Activated CD8-positive, alpha-beta memory T cell treated with anti-CD3 and anti-CD28 coated beads, Interleukin-2, amount 50 U/mL, for 24 hours (primary cell): Measurements from ENCODE around the gene CRHR1.
"Not testable (repeated sequence)": the region's sequence is repeated elsewhere in the genome, so short reads cannot be mapped to it uniquely, and the experiment has no call there.

Source experiments
- DNase-seq: peaks from one replicate; pipeline ENCODE4 v3.0.0-alpha.2; 2020; ENCODE audit errors: extremely low read depth

Gene CRHR1

DNA sequence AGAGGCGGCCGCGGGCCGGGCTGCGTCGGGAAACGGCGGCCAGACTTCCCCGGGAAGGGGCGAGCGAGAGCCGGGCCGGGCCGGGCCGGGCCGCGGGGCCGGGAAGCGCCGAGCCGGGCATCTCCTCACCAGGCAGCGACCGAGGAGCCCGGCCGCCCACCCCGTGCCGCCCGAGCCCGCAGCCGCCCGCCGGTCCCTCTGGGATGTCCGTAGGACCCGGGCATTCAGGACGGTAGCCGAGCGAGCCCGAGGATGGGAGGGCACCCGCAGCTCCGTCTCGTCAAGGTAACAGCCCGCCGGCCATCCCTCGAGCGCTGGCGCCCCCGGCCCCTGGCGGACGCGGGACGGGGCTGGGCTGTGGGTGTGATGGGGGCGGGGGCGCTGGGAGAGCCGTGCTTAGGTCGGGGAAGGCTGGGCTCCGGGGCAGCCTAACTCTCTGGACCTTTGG lies at the start of gene CRHR1:
Gene CRHR1, plus strand, starts transcription at position 28 of the 448 bp plus-strand sequence. Its CDS starts 225 bp downstream, at position 253.
- DNase-seq = no peak

DNA sequence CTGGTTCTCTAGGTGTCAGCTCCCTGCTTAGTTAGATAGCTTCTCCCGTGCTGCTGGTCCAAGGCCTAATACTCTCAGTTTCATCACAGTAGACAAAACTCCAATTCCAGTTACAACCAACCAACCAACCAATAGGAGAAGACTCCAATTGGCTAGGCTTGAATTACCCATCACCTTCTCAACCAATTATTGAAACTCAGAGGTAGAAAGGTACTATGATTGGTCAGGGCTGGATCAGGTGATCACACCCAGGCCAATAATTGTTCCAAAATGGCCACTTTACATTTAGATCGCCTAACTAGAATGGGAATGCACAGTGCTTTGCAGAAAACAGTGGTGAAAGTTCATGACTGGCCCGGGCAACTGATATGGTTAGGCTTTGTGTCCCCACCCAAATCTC lies 49.5 kb upstream of the CRHR1 start:
- no peak for DNase-seq

GRCh38 chr17:45735488-45735887 lies 48.6 kb upstream of the CRHR1 start:
- no peak for DNase-seq

DNA sequence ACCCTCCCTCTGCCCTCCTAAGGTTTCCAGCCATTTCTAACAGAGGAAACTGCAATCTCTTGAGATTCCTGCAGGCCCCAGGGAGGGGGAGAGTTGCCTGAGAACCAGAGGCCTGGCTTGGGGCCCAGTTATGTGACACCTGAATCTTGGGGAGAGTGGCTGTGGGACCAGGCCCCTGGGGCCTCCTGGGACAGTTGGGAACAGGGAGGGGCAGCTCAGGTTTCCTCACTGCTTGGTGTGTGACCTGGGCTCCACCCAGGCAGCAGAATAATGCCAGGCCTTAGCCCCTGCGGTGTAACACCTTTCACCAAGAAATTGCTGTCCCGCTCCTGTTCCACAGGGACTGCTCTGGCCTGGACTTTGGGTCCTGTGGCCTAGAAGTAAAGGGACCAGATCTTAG lies 44.3 kb upstream of the CRHR1 start:
- DNase-seq = no peak

GRCh38 chr17:45740553-45741330 lies 43.4 kb upstream of the CRHR1 start:
- DNase-seq = no peak

DNA sequence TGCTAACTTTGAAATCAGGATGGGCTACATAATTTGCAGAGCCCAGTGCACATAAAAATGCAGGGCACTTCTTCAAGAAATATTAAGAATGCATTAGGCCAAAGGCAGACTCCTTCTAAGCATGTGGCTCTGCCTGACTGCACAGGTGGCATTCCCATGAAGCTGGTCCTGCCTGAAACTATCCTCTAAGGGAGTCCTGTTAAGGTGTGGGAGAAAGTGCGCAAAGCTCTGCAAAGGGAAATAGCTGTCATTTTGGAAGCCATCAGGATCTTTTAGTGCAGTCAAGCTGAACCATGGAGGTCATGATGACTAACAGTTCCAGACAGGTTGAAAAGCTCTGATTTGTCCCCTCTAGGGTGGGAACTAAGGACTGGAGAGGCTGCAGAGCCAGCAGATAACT lies 41.9 kb upstream of the CRHR1 start:
- DNase-seq = no peak

GRCh38 chr17:45743626-45744326 lies 40.3 kb upstream of the CRHR1 start:
- no peak for DNase-seq

GRCh38 chr17:45744826-45745225 lies 39.3 kb upstream of the CRHR1 start:
- not testable (repeated sequence) for DNase-seq

GRCh38 chr17:45745601-45746494 lies 38.3 kb upstream of the CRHR1 start:
- DNase-seq = no peak

DNA sequence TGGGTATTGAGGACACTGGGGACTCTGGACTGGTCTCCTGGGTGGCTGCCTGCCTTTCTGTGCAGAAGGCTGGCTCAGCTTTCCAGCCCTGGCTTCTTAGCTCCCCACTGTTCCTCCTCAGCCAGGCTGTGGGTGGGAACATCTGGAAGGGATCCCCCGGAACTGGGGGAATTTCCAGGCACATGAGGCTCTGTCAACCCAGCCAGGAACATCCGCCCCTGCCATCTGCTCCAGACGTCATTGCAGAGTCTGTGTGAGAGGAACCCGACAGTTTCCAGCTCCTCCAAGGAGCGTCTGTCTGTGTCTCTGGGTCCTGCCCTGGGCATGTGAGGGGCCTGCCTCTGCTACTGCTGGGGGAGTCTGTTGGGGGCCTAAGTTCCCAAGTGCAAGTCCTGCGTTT lies 36.2 kb upstream of the CRHR1 start:
- no peak for DNase-seq

DNA sequence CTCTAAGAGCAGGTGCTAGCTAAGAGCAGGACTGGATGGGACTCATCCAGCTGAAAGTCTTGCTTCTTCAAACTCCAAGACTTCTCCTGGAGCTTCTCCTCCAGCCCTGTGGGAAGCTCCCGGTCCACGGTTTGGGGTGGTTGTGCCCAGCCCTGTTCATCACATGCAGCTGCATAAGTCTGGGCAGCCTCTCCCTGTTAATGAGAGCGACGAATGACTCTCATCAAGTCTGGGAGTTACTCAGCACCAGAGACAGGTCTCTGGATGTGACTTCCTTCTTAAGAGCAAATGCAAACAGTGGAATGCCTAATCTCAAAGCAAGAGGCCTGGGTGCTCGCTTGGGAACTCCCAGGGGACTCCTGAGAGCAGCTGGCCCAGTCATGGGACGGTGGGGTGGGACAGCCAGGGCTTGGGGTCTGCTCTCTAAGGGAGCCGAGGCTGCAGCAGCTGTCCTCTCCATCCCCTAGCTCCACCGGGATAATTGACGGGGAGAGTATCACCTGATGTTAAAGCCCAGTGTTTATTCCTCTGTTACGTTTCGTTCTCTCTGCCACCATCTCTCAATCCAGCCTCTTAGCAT lies 35.3 kb upstream of the CRHR1 start:
- no peak for DNase-seq

GRCh38 chr17:45749831-45750335 lies 34.2 kb upstream of the CRHR1 start:
- no peak for DNase-seq

DNA sequence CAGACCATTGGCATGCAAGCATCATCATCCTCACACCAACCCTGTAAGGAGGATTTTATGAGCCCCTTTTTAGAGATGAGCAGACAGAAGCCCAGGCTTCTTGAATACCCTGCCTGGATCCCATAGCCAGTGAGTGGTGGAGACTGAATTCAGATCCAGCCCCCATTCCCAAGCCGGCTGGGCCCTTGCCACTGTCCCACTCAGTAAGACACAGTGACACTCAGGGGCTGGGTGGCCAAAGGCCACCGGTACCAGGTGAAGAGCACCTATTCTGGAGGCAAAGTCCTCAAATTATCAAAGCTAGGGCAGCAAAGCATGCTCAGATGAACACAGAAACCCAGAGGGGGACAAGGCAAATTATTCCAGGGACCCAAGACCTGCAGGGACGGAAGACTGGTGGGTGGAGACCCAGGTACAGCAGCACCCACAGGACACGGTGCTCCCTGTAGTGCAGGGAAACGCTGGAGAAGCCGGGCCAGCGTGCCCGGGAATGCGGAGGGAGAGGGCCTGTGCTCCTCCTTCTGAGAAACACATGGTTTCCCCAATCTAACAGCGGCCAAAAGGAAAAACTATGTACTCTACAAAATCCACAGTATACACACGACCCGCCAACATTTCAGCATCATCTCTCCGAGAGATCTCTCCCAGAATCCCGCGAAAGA lies 33.2 kb upstream of the CRHR1 start:
- no peak for DNase-seq

GRCh38 chr17:45751466-45751865 lies 32.7 kb upstream of the CRHR1 start:
- DNase-seq = no peak

DNA sequence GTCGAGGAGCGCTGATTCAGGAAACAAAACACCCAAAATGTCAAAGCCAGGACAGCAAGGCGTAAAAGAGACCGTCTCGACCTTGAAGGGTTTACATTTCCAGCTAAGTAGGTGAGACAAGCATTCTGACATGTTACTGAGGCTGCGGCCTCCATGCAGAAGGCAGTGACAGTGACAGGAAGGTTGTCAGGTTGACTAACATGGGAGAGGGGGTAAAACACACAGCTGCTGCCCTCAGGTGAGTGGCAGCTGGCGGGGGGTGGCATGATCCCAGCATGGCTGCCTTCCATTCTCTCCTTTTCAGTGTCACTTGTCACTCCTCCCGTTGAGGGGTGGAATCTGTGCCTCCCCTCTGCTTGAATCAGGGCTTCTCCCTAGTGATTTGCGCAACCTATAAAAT lies 31.9 kb upstream of the CRHR1 start:
- no peak for DNase-seq

DNA sequence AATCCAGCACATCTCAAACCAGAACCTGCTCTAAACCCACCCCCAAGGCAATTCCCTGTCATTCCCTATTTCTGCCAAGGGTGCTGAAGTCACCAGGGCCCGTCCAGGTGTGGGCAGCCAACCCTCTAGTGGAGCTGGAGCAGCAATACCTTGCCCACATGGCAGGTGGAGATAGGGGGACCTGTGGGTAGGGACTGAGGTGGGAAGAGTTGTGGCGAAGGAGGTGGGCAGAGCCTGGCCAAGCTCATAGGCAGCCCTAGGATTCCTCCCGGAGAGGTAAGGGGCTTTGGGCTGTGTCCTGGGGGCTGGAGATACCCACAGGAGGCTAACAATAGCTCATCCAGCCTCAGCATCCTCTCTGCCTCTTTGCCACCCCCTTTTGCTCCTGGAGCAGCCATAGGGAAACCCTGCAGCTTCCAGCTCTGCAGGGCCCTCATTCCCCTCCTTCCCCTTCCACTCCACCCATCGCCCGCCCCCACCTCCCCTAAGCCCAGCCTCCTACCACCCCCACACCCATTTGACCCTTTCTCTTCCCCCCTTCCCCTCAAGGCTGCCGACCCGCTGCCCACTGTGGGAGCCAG lies 30.4 kb upstream of the CRHR1 start:
- DNase-seq = no peak

GRCh38 chr17:45755050-45755449 lies 29.1 kb upstream of the CRHR1 start:
- DNase-seq = no peak

- no peak for DNase-seq
Measured at GRCh38 chr17:45756266-45756991, 27.7 kb upstream of the CRHR1 start.

- no peak for DNase-seq
Measured at GRCh38 chr17:45757431-45758218, 26.5 kb upstream of the CRHR1 start.
